ENCODE results near the gene NOL4L. TPM values are rescaled to one million over a fixed set of nuclear protein-coding genes. Genes with fewer than 3 reads are reported as not detected.

Gene NOL4L
- total and polyA plus RNA-seq, 2 donors (not counting 3 experiments of a cell fraction or from before 2014, with no cell fraction given), result 55.2 to 79.6 TPM

DNA sequence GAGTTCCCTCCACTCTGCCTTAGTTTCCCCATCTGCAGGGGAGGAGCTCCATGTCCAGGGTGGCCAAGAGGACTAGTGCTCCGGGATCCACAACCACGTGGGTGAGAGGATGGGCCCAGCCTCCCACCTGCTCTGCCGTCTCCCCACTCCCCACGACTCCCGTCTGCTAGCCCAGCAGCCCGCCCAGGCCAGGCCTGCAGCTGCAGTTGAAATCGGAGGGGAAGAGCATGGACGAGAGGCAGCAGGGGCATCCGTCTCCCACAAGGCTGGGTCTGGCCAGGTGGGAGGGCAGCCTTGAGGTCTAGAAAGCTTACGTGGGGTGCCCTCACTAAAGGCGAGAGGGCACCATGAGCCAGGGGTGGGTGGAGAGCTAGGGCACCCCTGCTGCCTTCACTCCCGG lies 8.6 kb downstream of the NOL4L start:
- TF ChIP-seq, protein P1, sequence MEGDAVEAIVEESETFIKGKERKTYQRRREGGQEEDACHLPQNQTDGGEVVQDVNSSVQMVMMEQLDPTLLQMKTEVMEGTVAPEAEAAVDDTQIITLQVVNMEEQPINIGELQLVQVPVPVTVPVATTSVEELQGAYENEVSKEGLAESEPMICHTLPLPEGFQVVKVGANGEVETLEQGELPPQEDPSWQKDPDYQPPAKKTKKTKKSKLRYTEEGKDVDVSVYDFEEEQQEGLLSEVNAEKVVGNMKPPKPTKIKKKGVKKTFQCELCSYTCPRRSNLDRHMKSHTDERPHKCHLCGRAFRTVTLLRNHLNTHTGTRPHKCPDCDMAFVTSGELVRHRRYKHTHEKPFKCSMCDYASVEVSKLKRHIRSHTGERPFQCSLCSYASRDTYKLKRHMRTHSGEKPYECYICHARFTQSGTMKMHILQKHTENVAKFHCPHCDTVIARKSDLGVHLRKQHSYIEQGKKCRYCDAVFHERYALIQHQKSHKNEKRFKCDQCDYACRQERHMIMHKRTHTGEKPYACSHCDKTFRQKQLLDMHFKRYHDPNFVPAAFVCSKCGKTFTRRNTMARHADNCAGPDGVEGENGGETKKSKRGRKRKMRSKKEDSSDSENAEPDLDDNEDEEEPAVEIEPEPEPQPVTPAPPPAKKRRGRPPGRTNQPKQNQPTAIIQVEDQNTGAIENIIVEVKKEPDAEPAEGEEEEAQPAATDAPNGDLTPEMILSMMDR (IDR thresholded peaks at IDR 0.05; ENCODE audit: extremely low read depth in 1 of 2, insufficient read depth in 1 of 2, low read depth in 1 of 2, low read length in 2 of 2), result no peak
- no peak for TF ChIP-seq EZH2 (IDR thresholded peaks at IDR 0.05; ENCODE audit: borderline replicate concordance, low read depth, low read length, severe bottlenecking)
- TF ChIP-seq POLR2AphosphoS5 (IDR thresholded peaks at IDR 0.05; ENCODE audit: insufficient read depth, low read depth, low read length), result no peak
- no peak for TF ChIP-seq GATA2 (IDR thresholded peaks at IDR 0.05; ENCODE audit: insufficient read depth, insufficient read length, low read depth, low read length)
- TF ChIP-seq MYC (IDR thresholded peaks at IDR 0.05; ENCODE audit: low read depth, low read length), result no peak
- no peak for TF ChIP-seq POLR2A (IDR thresholded peaks at IDR 0.05; ENCODE audit: low read depth, low read length)
- no peak for TF ChIP-seq JUN (IDR thresholded peaks at IDR 0.05; ENCODE audit: borderline replicate concordance, insufficient read depth, insufficient read length, low read depth)
- TF ChIP-seq, protein P2, sequence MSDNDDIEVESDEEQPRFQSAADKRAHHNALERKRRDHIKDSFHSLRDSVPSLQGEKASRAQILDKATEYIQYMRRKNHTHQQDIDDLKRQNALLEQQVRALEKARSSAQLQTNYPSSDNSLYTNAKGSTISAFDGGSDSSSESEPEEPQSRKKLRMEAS (IDR thresholded peaks at IDR 0.05; ENCODE audit: insufficient read depth, insufficient read length), result no peak
- TF ChIP-seq FOS (IDR thresholded peaks at IDR 0.05; ENCODE audit: borderline replicate concordance, insufficient read depth, low read length), result no peak
- H3K9me3 ChIP-seq (replicated peaks; ENCODE audit: control insufficient read depth, insufficient read depth, low read length), result no peaks in the 10 kb centered on the region
- H3K4me3 ChIP-seq (replicated peaks in 1 of 3; ENCODE audit: insufficient read depth in 1 of 3, low read depth in 1 of 3, low read length in 3 of 3), result no peak overlapping the region
- BruUV-seq (replicated peaks), result no TSS peak
- no peaks in the 10 kb centered on the region for H3K79me2 ChIP-seq (ENCODE audit: control insufficient read depth, insufficient read depth, low read length)
- peaks cover 3% of the 10 kb centered on the region for H3K4me1 ChIP-seq (ENCODE audit: control insufficient read depth, extremely low read depth, insufficient read depth, low read length)
- no peak overlapping the region for H2AFZ ChIP-seq (ENCODE audit: low read depth, low read length)
- H4K20me1 ChIP-seq (replicated peaks; ENCODE audit: control insufficient read depth, extremely low read depth, insufficient read depth, low read length), result no peaks in the 10 kb centered on the region
- no peaks in the 10 kb centered on the region for H3K9me1 ChIP-seq (replicated peaks; ENCODE audit: control insufficient read depth, extremely low read depth, insufficient read depth, low read length)
- CTCF ChIA-PET, result interaction anchor here (0.8 kb wide), 1 partner anchor 20 kb away, joined by 3 read pairs; no protein-coding TSS in a partner anchor
- FAIRE-seq (no peak), DNase-seq (ENCODE audit: low read depth, low spot score) (no peak)
- dilution Hi-C loops (cut with MboI; ENCODE audit: extremely low pct_ligation_motif_present, low sequenced_read_pairs) (no loop called here), intact Hi-C loops (cut with micrococcal nuclease) (no loop called here)
- H3K36me3 ChIP-seq (ENCODE audit: control insufficient read depth in 2 of 2, extremely low read depth in 1 of 2, insufficient read depth in 2 of 2, low read length in 2 of 2), result no peaks in the 10 kb centered on the region
- H3K27ac ChIP-seq (ENCODE audit: insufficient read depth, low read depth, low read length), result no peak overlapping the region
- H3K27me3 ChIP-seq (ENCODE audit: control insufficient read depth in 2 of 2, insufficient read depth in 2 of 2, low read length in 2 of 2), result no peaks in the 10 kb centered on the region
- H3K9ac ChIP-seq (replicated peaks; ENCODE audit: extremely low read depth, insufficient read depth, low read length), result no peak overlapping the region
- POLR2A ChIA-PET, result no interaction called here
- H3K4me2 ChIP-seq (ENCODE audit: insufficient read depth, low read length), result no peak overlapping the region

Measured in endothelial cell of umbilical vein (primary cell).